Hepatocyte (in vitro differentiated cells): ENCODE data around the gene VRK2.

Experiments
- CTCF ChIP-seq: fragments of 200-600 bp; sonication (generic); IDR thresholded peaks from 2 replicates; pipeline ENCODE4 v1.5.1; 2016; ENCODE audit warnings: antibody characterized with exemption, mild to moderate bottlenecking; ENCODE audit not compliant: poor library complexity
- EZH2 ChIP-seq: fragments of 200-600 bp; sonication (generic); IDR thresholded peaks from 2 replicates; pipeline ENCODE4 v1.6.1; 2016; ENCODE audit warnings: antibody characterized with exemption, mild to moderate bottlenecking, borderline replicate concordance
- EZH2phosphoT487 ChIP-seq: fragments of 200-600 bp; sonication (generic); IDR thresholded peaks from one replicate; pipeline ENCODE4 v1.6.1; 2018; ENCODE audit warnings: antibody characterized with exemption, mild to moderate bottlenecking, low read depth, moderate library complexity; ENCODE audit not compliant: unreplicated experiment, severe bottlenecking

GRCh38 chr2:58163913-58164312 is 117.3 kb downstream of the VRK2 start:
- TF ChIP-seq CTCF (no peak), EZH2phosphoT487 (no peak), EZH2 (no peak)
